Gastroesophageal sphincter (tissue), 3 donors: ENCODE data around the gene TNFSF12.

Source experiments
- EP300 ChIP-seq: sonication (generic); formaldehyde crosslinking; IDR thresholded peaks from one replicate; pipeline ENCODE4 v1.6.1; 2017; ENCODE audit warnings: antibody characterized with exemption, mild to moderate bottlenecking
- POLR2A ChIP-seq, 2 donors: fragments of 450-650 bp; IDR thresholded peaks; one replicate each; pipeline ENCODE4 v1.6.1; 2017; ENCODE audit warnings: antibody characterized with exemption in 2 of 2, mild to moderate bottlenecking in 2 of 2, moderate library complexity in 1 of 2
- POLR2AphosphoS5 ChIP-seq: sonication (generic); formaldehyde crosslinking; IDR thresholded peaks from one replicate; pipeline ENCODE4 v1.6.1; 2017; ENCODE audit warnings: antibody characterized with exemption
- TF ChIP-seq, protein P1 (sequence below), 4 experiments: fragments of 200-600 bp in 2 of 4; fragments of 450-650 bp in 2 of 4; sonication (generic) in 1 of 4; IDR thresholded peaks; one replicate each; pipeline ENCODE4 v1.5.1; 2017 to 2019; ENCODE audit warnings: antibody characterized with exemption in 4 of 4, mild to moderate bottlenecking in 2 of 4, moderate library complexity in 2 of 4

- no peak for TF ChIP-seq POLR2AphosphoS5
- TF ChIP-seq, protein P1, sequence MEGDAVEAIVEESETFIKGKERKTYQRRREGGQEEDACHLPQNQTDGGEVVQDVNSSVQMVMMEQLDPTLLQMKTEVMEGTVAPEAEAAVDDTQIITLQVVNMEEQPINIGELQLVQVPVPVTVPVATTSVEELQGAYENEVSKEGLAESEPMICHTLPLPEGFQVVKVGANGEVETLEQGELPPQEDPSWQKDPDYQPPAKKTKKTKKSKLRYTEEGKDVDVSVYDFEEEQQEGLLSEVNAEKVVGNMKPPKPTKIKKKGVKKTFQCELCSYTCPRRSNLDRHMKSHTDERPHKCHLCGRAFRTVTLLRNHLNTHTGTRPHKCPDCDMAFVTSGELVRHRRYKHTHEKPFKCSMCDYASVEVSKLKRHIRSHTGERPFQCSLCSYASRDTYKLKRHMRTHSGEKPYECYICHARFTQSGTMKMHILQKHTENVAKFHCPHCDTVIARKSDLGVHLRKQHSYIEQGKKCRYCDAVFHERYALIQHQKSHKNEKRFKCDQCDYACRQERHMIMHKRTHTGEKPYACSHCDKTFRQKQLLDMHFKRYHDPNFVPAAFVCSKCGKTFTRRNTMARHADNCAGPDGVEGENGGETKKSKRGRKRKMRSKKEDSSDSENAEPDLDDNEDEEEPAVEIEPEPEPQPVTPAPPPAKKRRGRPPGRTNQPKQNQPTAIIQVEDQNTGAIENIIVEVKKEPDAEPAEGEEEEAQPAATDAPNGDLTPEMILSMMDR (IDR thresholded peaks at IDR 0.05): no peak
- no peak for TF ChIP-seq POLR2A (IDR thresholded peaks at IDR 0.05)
- no peak for TF ChIP-seq EP300
These were observed 28.7 kb downstream of the TNFSF12 start for GRCh38 chr17:7577327-7578199.
